Mucosa of descending colon (tissue), 3 donors: ENCODE data around the gene TTLL8. TPM values are rescaled to one million over a fixed set of nuclear protein-coding genes. Genes with fewer than 3 reads are reported as not detected.

Experiments
- ATAC-seq: fragments of 200-7000 bp; cut with Tn5 transposase; one replicate; pipeline ENCODE4 v1.9.1; 2020; ENCODE audit warnings: mild to moderate bottlenecking, moderate library complexity
- DNase-seq, 3 donors: peaks; one replicate each; pipeline ENCODE4 v3.0.0-alpha.2; 2020
- H3K36me3 ChIP-seq: fragments of 200-600 bp; one replicate; pipeline ENCODE4 v1.8.0; 2021; ENCODE audit warnings: low read depth, mild to moderate bottlenecking
- H3K4me1 ChIP-seq: fragments of 200-600 bp; one replicate; pipeline ENCODE4 v1.8.0; 2021; ENCODE audit warnings: low read depth, mild to moderate bottlenecking
- H3K4me3 ChIP-seq: fragments of 200-600 bp; one replicate; pipeline ENCODE4 v1.8.0; 2021; ENCODE audit warnings: mild to moderate bottlenecking
- H3K9me3 ChIP-seq: fragments of 200-600 bp; one replicate; pipeline ENCODE4 v1.8.0; 2021; ENCODE audit warnings: mild to moderate bottlenecking
- intact Hi-C, 2 donors: fragments of 100-400 bp; cut with DNase I in 1 of 2; cut with micrococcal nuclease in 1 of 2; formaldehyde crosslinking; loops; one replicate each; pipeline versions ENCODE4 v1.11.0 to v1.11.1; 2022; cut with DNase I, micrococcal nuclease
- total RNA-seq, 3 donors: library from RNA; stranded (reverse); fragmentation: NEBNext Ultra II Directional in 2 of 3; extraction: Animal tissue kit (Norgen Biotek cat#: 25700) in 2 of 3; gene quantifications; one replicate each; pipeline versions ENCODE4 v1.2.1 to v1.2.4, GENCODE V29; 2021 to 2023
- TF ChIP-seq, protein P1 (sequence below): fragments of 200-600 bp; IDR thresholded peaks from one replicate; pipeline ENCODE4 v1.8.0; 2022; ENCODE audit warnings: antibody characterized with exemption, mild to moderate bottlenecking
- donor health status: DM: no; HTN: no; CAD: no; lungs with moderate emphysema.
- donor health status: DM: no; HTN: no; CAD: no.
- donor health status: DM: no; HTN: yes; CAD: no.

The TTLL8 gene
- total RNA-seq, 3 donors from 2014 or later, result not detected

DNA sequence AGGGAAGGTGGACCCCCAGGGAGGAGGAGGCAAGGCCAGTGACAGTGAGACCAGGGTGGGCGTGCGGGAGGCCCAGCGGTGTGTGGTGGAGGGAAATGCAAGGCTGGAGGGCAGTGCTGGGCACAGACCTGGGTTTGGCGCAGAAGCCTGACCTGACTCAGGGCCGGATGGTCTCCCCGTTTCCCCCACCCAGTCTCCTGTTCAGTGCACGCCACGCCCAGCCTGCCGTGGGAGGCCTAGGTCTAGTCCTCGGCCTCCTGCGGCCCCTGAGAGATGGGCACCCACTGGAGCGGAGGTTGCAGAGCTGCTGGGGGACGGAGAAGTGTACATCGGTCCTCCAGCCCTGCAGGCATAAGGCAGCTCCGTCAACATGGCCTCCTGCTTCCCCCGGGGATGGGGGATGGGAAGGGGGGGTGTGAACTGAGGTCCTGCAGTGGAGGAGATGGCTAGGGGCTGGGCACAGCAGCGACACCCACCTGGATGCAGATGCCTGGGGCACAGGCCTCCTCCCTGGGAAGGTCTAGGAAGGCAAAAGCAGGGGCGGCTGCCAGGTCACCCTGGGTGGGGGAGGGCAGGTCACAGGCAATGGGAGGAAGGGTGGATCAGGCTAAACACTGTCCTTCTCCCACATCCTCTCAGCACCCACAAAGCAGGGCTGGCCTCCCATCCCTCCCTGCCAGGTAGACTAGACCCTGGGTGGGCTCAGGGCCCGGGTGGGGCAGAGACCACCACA, 61.4 kb downstream of the TTLL8 start:
- peak; percentile 3 for ATAC-seq
- Histone ChIP-seq H3K4me3 (no peak overlapping the region), H3K4me1 (peaks cover 18% of the 10 kb centered on the region), H3K36me3 (no peaks in the 10 kb centered on the region), H3K9me3 (peaks cover under 1% of the 10 kb centered on the region)
- peak in 2 of 3 donors; percentile 51 to 59 for DNase-seq
- intact Hi-C loops, result no loop called here
- TF ChIP-seq, protein P1, sequence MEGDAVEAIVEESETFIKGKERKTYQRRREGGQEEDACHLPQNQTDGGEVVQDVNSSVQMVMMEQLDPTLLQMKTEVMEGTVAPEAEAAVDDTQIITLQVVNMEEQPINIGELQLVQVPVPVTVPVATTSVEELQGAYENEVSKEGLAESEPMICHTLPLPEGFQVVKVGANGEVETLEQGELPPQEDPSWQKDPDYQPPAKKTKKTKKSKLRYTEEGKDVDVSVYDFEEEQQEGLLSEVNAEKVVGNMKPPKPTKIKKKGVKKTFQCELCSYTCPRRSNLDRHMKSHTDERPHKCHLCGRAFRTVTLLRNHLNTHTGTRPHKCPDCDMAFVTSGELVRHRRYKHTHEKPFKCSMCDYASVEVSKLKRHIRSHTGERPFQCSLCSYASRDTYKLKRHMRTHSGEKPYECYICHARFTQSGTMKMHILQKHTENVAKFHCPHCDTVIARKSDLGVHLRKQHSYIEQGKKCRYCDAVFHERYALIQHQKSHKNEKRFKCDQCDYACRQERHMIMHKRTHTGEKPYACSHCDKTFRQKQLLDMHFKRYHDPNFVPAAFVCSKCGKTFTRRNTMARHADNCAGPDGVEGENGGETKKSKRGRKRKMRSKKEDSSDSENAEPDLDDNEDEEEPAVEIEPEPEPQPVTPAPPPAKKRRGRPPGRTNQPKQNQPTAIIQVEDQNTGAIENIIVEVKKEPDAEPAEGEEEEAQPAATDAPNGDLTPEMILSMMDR, result no peak

- DNase-seq (peak; percentile 65 to 73 (median 69)), ATAC-seq (peak; percentile 74)
- intact Hi-C loops, result no loop called here
- Histone ChIP-seq H3K4me1 (peaks cover 18% of the 10 kb centered on the region), H3K9me3 (peaks cover 6% of the 10 kb centered on the region), H3K4me3 (no peak overlapping the region), H3K36me3 (no peaks in the 10 kb centered on the region)
- TF ChIP-seq, protein P1, result no peak
Observed at GRCh38 chr22:49996119-49996517, 62.0 kb downstream of the TTLL8 start.

GRCh38 chr22:49995361-49996118, 62.6 kb downstream of the TTLL8 start:
- Histone ChIP-seq H3K4me1 (peaks cover 18% of the 10 kb centered on the region), H3K4me3 (no peak overlapping the region), H3K9me3 (peaks cover 10% of the 10 kb centered on the region), H3K36me3 (no peaks in the 10 kb centered on the region)
- no peak for ATAC-seq
- intact Hi-C loops, result no loop called here
- DNase-seq, result peak in 1 of 3 donors; percentile 42
- TF ChIP-seq, protein P1, result no peak

GRCh38 chr22:49995041-49995360, 63.1 kb downstream of the TTLL8 start:
- ATAC-seq (no peak), DNase-seq (no peak)
- H3K9me3 ChIP-seq, result peaks cover 10% of the 10 kb centered on the region
- TF ChIP-seq, protein P1, result no peak
- peaks cover 18% of the 10 kb centered on the region for H3K4me1 ChIP-seq
- H3K36me3 ChIP-seq, result no peaks in the 10 kb centered on the region
- intact Hi-C loops, result no loop called here
- no peak overlapping the region for H3K4me3 ChIP-seq

DNA sequence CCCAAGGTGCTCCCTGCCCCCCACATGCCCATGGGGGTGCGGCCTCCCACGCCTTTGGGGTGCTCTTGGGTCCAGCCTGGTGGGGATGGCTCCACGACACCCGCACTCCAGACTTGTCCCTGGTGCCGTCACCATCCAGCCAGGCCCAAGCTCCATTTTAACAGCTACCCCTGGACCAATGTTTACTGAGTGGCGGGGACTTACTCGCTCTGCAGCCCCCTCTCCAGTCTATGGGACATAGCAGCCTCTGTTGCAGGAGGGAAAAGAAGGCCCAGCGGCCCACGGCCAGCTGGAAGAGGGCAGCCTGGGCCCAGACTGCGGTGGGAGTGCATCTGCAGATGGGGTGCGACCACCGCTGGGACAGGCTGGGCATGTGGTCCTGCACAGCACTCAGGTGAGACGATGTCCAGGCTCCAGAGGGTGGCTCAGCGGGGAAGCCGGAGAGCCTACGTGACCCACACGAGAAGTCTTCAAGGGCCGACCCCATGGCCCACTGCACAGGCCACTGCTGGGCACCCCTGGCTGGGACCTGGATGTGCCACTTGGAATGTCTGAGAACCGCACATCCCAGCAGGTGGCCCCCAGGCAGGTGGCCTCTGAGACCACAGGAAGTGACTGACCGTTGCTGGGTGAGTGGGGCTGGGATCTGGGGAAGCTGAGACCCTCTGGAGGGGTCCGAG, 63.6 kb downstream of the TTLL8 start:
- Histone ChIP-seq H3K36me3 (no peaks in the 10 kb centered on the region), H3K4me3 (no peak overlapping the region), H3K9me3 (peaks cover 10% of the 10 kb centered on the region), H3K4me1 (peaks cover 18% of the 10 kb centered on the region)
- DNase-seq (peak in 1 of 3 donors; percentile 25), ATAC-seq (no peak)
- TF ChIP-seq, protein P1, result no peak
- intact Hi-C loops, result no loop called here
